GM18858 (cell line): ENCODE data around the gene CCM2.
"Not testable (repeated sequence)": the region's sequence is repeated elsewhere in the genome, so short reads cannot be mapped to it uniquely, and the experiment has no call there.

Experiments
- ATAC-seq: cut with Tn5 transposase; IDR thresholded peaks from one replicate; pipeline ENCODE4 v1.9.1; 2021; ENCODE audit not compliant: unreplicated experiment

CCM2 gene

DNA sequence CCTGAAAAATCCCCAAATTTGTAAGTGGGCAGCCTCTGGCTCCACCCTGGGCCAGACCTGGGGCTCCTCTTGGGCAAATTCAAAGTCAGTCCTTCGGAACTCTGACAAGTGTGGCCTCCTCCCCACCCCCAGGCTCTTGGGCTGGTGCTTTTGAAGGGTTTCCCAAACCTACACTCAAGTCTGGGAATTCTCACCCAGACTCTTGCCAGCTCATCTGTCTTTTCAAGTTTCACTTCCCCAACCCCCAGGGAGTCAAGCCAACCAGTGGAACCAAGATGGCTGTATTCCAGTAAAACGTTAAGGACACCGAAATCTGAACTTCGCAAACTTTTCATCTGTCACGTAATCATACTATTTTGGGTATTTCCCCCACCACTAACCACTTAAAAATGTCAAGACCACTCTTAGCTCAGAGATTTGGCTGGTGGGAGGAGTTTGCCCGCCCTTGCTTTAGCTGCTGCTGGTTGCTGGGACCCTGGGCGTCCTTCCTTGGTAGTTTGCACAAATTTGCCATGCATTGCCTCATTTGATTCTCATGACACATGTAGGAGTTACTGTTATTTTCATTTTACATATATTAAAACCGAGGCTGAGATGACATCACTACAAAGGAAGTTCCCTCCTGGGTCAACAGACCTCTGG lies 19.5 kb upstream of the CCM2 start:
- ATAC-seq = peak; percentile 35

DNA sequence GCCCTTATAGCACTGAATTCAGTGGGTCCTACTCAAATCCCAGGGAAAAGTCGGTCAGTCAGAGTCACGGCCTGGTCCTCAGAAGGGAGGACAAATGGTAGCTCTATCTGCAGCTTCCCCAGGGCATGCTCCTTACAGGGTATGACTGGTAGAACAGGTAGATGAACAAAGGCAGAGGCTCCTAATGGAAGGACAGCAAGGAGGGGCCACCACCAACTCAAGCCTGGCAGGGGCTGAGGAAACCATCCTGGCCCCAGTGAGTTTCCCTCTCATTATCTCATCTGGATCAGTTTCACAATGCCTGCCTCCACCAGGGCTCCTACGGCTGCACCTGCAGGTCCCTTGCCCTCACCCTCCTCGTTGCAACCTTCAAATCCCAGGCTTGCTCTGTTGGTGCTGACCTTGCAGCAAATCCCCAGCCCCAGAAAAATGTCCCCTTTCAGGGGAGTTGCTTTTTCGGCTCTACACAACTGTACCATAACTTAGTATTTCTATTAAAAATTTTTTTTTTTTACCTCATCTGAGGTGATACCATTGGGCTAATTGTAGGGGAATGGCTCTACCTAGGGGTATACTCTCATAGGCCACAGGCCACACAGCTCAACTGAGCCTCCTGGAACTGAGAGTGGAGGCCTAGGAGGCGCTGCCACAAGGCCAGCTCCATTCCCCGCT lies 18.8 kb upstream of the CCM2 start:
- no peak for ATAC-seq

DNA sequence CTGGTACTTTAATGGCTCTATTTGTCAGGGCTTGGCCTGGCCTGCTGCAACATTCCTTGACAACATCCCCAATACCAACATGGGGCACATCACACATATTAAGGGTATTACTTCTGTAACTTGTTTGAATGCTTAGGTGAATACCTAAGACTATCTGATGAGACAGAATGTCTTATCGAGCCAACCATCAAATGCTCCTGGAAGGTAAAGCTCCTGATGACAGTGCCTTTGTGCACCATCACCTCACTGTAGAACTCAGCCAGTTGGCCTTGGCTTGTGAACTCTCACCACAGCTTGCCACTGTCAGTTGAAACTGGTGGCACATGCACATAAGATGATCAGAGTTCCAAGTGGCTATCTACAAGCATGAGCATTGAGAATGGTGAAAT lies 17.5 kb upstream of the CCM2 start:
- ATAC-seq = no peak

DNA sequence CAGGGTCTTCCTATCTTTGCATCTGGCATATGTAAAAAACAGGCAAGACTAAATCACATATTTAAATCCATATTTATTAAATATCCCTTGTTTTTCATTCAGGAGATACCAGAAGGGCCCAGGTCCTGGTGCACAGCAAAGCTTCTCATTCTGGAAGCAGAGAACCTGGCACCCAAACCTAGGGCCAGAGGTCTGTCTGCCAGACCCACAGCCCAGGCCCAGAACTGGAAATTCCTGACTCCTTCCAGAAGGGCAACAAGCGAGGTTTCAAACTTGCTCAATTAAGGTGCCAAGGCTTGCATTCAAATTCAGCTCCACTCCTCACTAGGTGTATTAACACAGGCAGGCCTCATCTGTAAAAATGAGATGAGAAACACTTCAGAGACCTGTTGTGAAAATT lies 17.0 kb upstream of the CCM2 start:
- ATAC-seq = no peak

DNA sequence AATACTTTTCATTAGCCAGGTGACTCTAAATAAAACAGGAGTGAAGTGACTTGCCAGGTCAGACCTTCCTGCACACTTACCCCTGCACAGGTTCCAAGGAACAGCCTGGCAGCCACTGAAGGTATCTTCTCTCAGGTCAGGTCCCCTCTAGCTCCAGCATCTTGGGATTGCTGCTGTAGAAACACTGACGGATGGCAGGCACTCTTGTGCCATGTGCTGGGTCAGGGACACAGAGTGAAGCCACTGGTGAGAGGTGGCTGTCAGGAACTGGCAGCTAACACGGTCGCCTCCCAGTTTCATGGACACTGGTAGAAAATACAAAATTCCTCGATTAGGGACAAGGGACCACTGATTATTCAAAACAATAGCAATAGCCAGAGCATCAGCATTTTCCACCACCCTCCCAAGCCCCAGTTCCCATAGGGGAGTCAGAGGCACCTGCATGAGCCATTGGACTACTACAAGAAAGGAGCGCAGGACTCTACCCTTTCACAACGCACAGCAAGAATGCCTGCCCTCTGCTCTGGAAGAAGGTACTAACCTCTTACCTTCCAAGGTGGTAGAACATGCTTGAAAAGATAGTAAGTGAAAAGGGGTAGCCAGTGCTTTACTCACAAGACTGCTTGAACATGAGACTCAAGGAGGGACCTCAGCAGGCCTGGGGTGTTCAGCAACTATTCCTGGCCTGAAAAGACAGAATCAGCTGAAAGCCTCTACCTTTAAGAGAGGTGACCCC lies 16.1 kb upstream of the CCM2 start:
- no peak for ATAC-seq

DNA sequence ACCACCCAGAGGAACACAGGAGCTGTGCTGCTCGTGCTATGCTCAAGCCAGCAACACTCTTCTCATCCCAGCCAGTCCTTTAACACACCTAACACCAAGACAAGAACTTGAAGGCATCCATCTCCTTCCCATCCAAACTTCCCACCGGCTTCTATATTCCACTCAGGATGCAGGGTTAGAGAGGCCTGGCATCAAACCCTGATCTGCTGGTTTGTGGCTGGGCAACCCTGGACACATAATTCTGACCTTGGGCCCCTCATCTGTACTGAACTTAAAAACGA lies 15.6 kb upstream of the CCM2 start:
- no peak for ATAC-seq

DNA sequence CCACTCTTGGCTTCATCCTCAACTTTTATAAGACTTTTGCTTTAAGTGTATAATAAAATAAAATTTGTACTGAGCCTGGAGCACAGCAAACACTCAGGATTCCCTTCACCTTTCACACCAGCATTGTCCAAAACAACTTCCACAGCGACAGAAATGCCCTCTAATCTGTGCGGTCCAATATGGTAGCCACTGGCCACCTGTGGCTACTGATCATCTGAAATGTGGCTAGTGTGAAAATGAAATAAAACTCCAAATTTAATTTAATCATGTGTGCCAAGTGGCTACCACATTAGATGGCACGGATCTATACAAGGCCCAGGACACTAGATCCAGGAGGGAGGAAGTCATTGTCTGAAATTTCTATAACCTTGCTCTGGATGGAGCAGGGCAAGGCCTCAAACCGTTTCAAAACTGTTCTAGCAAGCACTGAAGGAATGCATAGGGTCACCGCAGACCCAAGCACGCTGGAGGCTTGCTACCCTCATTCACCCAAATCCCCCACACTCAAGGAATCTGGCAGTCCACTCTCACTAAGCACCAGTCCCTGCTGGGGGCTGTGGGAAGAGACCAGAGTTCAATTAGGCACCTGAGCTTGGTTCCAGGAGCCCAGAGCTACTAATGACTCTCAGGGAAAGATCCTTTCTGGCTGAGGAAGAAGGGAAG lies 14.8 kb upstream of the CCM2 start:
- ATAC-seq = no peak

DNA sequence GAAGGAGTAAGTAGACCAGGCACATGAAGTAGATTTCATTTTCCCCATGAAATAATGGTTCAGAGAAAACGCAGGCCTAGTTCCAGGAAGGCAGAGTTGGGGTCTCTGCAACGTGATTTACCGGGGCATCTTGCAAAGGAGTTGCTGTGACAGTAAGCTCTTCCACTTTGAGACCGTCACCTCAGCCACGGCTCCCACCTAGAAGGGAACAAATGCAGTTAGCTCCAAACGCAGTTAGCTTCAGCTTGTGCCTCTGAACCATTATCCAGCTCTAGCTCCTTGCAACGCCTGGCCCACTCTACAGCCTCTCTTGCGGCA lies 14.1 kb upstream of the CCM2 start:
- no peak for ATAC-seq

DNA sequence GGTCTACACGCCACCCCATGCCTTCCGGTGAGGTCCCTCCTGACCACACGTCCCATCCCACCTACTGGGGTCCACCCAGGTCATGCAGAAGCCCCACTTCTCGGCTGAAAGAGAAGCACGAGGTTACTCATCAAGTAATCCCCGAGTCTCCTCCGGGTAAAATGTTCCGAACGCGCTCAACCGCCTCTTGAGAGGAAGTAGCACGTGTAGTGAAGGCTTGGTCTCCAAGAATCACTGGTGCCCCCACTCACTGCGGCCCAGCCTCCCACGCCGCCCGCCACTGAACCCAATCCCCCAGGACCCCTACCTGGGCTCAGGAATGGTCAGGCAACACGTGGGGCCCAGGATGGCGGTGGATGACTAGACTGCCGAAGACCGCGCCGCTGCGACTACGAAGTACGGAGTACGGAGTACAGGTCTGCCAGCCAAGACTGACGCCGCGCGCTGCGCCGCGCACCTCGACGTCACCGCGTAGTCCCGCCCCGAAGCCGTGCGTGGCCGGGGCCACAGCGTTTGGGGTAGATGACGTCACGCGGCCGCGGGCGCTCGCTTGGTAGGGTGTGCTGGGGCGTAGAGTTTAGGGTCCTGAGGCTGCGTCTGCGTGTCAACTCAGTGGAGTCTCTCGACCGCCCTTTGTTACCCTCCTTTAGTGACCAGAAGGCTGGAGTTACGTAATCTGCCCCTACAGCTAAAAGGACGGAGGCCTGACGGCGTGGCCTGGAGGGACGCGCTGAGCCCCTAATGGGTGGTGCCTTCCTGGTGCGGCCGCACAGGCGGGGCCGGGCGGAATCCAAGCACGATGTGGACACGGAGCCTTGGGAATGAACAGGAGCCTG lies 13.6 kb upstream of the CCM2 start:
- ATAC-seq = peak; percentile 83

DNA sequence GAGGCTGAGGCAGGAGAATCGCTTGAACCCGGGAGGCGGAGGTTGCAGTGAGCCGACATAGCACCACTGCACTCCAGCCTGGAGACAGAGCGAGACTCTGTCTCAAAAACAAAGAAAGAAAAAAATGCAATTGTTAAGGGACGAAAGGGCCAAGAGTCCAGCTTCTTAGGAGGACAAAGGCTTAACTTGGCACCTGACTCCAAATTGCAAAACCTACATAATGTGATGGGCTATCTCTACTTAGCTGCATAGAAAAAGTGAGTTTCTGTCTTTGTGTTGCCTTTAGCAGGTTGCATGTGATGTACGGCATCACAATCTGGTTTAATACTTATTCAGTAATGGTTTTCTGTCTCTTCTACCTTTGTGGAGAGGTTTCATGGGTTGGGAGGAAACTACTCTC lies 12.5 kb upstream of the CCM2 start:
- ATAC-seq = no peak

DNA sequence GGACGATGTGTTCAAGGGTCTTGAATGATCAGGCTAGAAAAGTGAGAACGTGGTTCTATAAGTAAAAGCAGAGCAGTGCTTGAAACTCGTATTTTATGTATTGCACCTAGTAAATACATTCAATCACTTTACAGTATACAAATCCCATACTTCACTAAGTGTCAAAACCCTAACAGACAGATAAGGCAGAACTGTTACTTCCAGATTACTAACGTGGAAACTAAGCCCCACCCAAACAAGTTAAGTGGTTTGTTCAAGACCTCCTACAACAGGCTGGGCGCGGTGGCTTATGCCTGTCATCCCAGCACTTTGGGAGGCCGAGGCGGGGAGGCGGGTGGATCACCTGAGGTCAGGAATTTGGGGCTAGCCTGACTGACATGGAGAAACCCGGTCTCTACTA lies 12.0 kb upstream of the CCM2 start:
- no peak for ATAC-seq

DNA sequence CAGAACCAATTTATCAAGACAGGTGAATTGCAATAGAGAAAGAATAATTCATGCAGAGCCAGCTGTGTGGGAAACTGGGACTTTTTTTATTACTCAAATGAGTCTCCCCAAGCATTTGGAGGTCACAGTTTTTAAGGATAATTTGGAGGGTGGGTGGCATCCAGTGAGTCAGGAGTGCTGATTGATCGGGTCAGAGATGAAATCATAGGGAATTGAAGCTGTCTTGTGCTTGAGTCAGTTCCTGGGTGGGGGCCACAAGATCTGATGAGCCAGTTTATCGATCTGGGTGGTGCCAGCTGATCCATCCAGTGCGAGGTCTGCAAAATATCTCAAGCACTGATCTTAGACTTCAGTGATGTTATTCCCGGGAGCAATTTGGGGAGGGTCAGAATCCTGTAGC lies 11.3 kb upstream of the CCM2 start:
- no peak for ATAC-seq

DNA sequence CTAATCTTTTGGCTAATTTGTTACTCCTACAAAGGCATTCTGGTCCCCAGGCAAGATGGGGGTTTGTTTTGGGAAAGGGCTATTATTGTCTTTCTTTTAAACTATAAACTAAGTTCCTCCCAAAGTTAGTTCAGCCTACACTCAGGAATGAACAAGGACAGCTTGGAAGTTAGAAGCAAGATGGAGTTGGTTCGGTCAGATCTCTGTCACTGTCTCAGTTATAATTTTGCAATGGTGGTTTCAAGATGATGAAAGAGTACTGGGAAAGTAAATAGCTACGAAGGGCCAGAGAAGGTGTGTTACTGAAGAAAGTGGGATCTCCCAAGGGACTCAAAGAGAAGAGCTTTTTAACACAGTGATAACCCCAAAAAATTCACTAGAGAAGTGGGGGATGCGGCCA lies 10.9 kb upstream of the CCM2 start:
- ATAC-seq = no peak

DNA sequence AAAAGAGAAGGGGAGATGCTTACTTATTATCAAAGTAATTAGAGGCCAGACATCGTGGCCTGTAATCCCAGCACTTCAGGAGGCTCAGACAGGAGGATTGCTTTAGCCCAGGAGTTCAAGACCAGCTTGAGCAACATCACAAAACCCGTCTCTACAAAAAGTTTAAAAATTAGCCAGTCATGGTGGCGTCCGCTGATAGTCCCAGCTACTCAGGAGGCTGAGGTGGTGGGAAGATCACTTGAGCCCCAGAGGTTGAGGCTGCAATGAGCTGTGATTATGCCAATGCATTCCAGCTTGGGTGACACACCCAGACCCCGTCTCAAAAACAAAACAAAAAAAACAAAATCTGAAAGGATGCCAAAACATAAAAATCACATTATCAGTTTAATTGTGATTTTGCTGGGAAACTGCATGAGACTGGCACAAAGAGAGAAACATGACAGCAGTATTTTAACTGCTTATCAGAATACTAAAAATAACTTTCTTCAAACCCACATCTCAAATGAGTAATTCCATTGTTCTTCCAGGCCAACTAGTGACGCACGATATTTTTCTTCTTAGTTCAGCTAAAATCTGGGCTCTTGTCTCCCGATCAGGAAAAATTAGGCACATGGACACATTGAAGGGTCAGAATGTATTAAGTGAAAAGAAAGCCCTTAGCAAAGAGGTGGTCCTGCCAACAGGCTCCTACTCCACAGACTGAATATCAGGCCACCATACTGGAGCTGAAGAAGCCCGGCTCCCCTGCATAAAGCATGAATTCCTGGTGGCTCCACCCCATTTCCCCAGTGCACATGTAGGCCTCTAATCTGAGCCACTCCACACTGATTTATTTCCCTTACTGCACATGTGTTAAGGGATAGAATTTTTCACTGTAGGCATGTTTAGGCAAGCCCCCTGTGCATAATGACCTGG lies 9.6 kb upstream of the CCM2 start:
- no peak for ATAC-seq

DNA sequence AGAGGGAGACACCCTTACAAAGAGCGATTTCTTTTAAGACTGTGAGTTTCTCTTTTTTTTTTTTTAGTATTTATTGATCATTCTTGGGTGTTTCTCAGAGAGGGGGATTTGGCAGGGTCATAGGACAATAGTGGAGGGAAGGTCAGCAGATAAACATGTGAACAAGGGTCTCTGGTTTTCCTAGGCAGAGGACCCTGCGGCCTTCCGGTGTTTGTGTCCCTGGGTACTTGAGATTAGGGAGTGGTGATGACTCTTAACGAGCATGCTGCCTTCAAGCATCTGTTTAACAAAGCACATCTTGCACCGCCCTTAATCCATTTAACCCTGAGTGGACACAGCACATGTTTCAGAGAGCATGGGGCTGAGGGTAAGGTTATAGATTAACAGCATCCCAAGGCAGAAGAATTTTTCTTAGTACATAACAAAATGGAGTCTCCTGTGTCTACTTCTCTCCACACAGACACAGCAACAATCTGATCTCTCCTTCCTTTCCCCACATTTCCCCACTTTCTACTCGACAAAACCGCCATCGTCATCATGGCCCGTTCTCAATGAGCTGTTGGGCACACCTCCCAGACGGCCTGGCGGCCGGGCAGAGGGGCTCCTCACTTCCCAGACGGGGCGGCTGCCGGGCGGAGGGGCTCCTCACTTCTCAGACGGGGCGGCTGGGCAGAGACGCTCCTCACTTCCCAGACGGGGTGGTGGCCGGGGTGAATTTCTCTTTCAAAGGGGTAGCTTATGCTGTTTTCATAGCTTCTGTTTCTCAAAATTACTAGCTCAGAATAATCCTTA lies 7.8 kb upstream of the CCM2 start:
- not testable (repeated sequence) for ATAC-seq

DNA sequence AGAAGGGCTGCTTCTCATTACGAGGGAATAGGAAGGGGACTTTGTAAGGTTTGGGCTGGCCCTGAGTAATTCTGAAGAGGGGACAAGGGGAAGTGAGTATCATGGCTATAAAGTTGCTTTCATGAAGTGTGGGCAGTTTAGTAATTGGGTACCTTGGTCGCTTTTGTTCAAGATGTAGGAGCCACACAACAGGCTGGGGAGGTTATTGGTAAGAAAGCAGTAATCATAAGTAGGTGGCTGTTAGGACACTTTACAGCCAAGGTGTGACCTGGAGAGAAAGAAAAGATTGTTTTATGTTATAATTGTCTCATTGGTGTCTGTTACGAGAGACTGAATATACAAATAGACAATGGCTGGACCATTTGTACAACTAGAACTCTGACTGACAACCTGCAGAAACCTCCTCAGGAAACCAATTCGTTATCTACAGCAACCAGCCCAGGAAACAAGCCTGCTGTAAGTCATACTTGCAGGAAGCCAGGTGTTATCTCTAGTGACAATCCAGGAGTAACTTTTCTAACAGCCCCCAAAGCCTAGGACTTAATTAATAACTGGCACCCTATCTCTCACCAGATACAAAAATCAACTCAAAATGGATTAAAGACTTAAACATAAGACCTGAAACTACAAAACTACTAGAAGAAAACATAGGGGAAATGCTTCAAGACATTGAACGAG lies 5.0 kb upstream of the CCM2 start:
- no peak for ATAC-seq

DNA sequence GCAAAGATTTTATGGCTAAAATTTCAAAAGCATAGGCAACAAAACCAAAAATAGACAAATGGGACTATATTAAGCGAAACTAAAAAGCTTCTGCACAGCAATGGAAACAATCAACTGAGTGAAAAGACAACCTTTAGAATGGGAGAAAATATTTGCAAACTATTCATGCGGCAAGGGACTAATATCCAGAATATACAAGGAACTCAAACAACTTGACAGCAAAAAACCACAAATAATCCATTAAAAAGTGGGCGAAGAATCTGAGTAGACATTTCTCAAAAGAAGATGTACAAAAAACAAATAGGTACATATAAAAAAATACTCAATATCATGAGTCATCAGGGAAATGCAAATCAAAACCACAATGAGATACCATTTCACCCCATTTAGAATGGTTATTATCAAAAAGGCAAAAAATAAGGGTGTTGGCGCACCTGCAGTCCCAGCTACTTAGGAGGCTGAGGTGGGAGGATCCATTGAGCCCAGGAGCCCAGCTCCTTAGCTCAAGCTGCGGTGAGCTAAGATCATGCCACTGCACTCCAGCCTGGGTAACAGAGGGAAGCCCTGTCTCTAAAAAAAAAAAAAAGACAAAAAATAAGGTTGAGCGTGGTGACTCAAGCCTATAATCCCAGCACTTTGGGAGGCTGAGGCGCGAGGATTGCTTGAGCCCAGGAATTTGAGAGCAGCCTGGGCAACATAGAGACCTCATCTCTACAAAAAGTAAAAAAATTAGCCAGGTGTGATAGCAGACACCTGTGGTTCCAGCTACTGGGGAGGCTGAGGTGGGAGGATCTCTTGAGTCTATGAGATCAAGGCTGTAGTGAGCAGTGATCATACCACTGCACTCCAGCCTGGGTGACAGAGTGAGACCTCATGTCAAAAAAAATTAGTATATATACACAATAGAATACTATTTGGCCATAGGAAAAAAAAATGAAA lies 4.2 kb upstream of the CCM2 start:
- ATAC-seq = no peak
